Raji (cell line): ENCODE results near the gene IMP3.

Source experiments
- POLR2A ChIP-seq: IDR thresholded peaks from 2 replicates; pipeline ENCODE4 v1.6.1; 2011; ENCODE audit warnings: low read depth, low read length, control low read depth; ENCODE audit not compliant: insufficient read depth

The IMP3 gene

GRCh38 chr15:75606711-75607699, 33.0 kb downstream of the IMP3 start:
- TF ChIP-seq POLR2A = no peak

DNA sequence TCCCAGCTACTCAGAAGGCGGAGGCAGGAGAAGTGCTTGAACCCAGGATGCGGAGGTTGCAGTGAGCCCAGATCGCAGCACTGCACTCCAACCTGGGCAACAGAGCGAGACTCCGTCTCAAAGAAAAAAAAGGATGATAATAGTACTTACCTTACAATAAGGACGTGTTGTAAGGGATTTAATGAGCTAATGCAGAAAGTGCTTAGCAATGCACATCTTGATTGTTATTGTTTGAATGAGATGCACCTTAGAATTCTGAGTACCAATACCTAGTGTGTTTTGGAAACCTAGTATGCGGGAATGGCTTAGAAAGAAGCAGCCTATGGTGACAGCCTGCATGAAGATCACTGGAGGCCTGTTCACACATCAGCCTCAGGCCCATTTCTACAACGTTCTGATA, 34.0 kb downstream of the IMP3 start:
- no peak for TF ChIP-seq POLR2A

GRCh38 chr15:75599401-75599800, 40.6 kb downstream of the IMP3 start:
- no peak for TF ChIP-seq POLR2A

GRCh38 chr15:75598361-75598760, 41.7 kb downstream of the IMP3 start:
- no peak for TF ChIP-seq POLR2A

DNA sequence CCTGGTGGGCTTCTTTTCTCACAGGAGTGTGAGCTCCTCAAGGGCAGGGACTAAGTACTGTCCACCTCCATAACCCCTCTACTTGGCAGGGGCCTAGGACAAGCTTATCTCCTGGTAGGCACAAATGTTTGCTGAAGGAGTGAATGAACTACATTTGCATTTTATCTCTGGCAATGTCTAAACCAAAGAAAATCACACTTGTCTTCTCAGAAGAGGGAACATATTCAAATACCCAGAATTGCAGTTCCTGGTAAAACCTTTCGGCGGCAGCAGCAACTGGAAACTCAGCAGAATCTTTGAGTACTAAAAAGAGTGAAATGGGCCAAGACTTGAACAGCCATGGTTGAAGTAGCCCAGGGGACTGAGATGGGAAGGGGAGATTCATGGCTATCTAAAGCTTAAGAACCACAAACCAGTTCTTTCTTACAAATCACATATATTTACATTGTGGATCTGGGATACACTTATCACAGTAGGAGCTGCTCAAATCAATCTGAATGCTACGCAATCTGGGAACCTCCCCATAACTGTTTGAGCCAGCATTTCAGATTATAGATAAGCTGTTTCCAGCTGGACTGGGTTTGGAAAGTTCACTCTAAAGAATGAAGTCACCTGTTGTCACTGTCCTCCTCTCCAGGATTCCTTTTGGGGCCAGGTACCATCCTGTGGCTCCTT, 42.2 kb downstream of the IMP3 start:
- no peak for TF ChIP-seq POLR2A

- no peak for TF ChIP-seq POLR2A
These were observed 43.2 kb downstream of the IMP3 start for GRCh38 chr15:75596703-75597345.

GRCh38 chr15:75594276-75594675, 45.7 kb downstream of the IMP3 start:
- TF ChIP-seq POLR2A = no peak

GRCh38 chr15:75591655-75592364, 48.2 kb downstream of the IMP3 start:
- TF ChIP-seq POLR2A = no peak

GRCh38 chr15:75590239-75590638, 49.8 kb downstream of the IMP3 start:
- TF ChIP-seq POLR2A = no peak
